KBM-7 (cell line): ENCODE results near the gene CPLANE2.
"Not testable (repeated sequence)": the region's sequence is repeated elsewhere in the genome, so short reads cannot be mapped to it uniquely, and the experiment has no call there.

Experiments used
- DNase-seq: peaks from one replicate; pipeline ENCODE4 v3.0.0-alpha.2; 2015
- in situ Hi-C: fragments of 300-500 bp; cut with MboI; formaldehyde crosslinking; loops from 2 replicates; pipeline ENCODE4 v1.14.3; 2020; ENCODE audit warnings: low sequenced_read_pairs, low pct_unique_long_range_greater_than_20kb, mixed read lengths

CPLANE2 gene

GRCh38 chr1:16233431-16233830, 3.6 kb downstream of the CPLANE2 start:
- DNase-seq, result no peak
- in situ Hi-C loops, result no loop called here

GRCh38 chr1:16232316-16232710, 4.7 kb downstream of the CPLANE2 start:
- in situ Hi-C loops, result no loop called here
- DNase-seq, result no peak

DNA sequence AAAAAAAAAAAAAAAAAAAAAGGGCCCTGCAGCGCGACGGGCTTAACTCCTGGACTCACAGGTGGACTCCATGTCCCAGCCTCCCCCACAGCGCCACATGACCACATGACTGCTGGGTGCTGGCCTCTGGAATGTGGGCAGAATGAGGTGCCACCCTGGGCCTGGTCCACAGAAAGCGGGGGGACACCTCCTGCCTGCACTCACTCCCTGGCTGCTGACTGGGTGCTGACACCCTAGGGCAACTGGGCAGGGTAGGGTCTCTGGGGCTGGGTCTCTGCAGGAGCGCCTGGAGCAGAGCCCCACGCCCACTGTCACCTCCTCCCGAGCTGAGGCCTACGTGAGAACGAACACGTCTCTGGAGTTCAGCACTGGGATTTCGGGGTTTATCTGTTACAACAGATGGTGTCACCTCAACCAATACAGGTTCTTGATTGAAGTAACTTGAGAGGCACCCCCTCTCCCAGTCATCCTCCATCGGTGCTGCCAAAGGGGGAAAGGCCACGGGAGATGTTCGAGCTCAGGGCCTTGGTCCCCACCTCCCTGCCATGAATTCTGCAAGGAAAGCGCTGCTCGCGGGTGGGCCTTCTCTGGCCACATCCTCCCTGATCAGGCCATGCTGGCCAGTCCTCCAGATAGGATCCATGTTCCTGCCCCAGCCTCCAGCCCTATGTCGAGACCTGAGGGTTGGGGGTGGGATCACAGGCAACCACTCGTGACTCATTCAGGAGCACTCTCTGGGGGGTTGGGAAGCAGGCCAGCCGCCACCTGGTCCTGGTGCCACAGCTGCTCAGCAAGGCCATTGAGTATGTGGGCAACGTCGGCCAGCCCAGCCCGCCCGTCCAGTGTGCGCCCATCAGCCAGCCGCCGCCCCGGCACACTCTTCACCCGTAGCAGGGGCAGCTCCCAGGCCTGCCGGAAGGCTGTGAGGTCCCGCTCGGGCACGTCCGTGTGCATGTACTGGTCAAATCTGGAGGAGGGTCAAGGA, 5.4 kb downstream of the CPLANE2 start:
- no peak for DNase-seq
- in situ Hi-C loops, result no loop called here

- no peak for DNase-seq
- in situ Hi-C loops, result no loop called here
Observed at GRCh38 chr1:16230744-16231143, 6.2 kb downstream of the CPLANE2 start.

DNA sequence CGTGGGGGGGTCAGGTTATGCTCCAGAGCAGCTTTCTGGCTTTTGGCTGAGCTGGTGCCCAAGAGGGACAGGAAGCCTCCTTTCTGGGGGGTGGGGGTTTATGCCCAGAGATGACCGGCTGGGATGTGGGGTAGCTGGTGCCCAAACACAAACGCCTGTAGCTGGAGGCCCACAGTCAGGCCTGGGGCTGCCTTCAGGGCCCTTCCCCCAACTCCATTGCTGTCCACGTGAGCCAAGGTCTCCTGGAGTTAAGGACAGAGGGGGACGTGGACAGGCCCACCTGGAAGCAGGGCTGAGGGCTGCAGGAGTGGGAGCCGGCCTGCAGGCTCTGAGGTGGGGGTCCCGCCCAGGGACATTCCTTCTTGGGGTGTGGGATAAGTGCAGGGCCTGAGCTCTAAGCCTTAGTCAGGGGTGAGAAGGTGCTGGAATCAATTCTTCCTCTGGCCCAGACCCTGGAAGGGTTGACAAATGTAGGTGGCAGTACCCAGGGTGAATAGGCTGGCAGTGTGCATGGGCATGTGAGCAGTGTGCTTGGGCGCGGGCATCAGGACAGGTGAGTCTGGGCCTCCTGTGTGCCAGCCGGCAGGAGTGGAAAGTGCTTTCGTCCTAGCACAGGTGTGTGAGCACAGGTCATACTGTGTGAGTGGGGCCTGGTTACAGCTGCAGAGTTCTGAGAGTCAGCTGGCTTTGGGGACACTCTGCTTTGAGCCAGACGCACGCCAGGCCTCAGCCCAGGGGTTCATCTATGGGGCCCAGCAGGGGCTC, 6.8 kb downstream of the CPLANE2 start:
- no peak for DNase-seq
- in situ Hi-C loops, result no loop called here

- DNase-seq, result no peak
- in situ Hi-C loops, result no loop called here
Observed at GRCh38 chr1:16226490-16227179, 10.3 kb downstream of the CPLANE2 start.

- no peak for DNase-seq
- in situ Hi-C loops, result no loop called here
Observed at GRCh38 chr1:16226129-16226489, 10.9 kb downstream of the CPLANE2 start.

GRCh38 chr1:16224472-16224871, 12.5 kb downstream of the CPLANE2 start:
- no peak for DNase-seq
- in situ Hi-C loops, result no loop called here

- DNase-seq, in situ Hi-C loops: not testable (repeated sequence)
Observed at GRCh38 chr1:16222716-16223115, 14.3 kb downstream of the CPLANE2 start.

DNA sequence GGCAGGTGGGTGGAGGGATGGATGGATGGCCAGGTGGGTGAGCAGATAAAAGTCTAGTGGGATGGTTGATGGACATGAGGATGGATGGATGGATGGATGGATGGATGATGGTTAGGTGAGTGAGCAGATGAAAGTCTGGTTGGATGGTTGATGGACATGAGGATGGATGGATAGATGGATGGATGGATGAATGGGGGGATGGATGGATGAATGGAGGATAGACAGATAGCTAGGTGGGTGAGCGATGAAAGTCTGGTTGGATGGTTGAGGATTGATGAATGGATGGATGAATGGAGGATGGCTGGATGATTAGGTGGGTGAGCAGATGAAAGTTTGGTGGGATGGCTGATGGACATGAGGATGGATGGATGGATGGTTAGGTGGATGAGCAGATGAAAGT, 15.5 kb downstream of the CPLANE2 start:
- DNase-seq, result no peak
- in situ Hi-C loops, result no loop called here

GRCh38 chr1:16219968-16220500, 16.9 kb downstream of the CPLANE2 start:
- DNase-seq, result no peak
- in situ Hi-C loops, result no loop called here

DNA sequence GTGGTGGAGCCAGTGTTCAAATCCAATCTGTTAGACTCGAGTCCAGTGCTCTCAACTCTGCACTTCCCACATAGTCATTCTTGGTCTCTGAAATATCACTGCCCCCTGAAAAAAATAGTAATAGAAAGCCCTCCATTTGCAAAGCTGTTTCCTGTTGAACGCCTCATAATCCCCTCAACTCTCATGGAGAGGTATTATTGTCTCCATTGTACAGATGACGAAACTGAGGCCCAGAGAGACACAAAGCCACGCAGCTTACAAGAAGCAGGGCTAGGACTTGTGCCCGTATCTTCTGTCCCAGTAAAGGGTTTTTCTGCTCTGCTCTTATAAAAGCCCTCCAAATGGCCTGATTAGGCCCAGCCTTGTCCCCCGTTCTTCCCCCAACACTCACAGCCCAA, 18.3 kb downstream of the CPLANE2 start:
- in situ Hi-C loops, result no loop called here
- DNase-seq, result no peak

- in situ Hi-C loops, result no loop called here
- no peak for DNase-seq
Observed at GRCh38 chr1:16218014-16218673, 18.8 kb downstream of the CPLANE2 start.

- DNase-seq, result peak; percentile 86
- in situ Hi-C loops, result no loop called here
Observed at GRCh38 chr1:16217061-16217785, 19.8 kb downstream of the CPLANE2 start.

- DNase-seq, result no peak
- in situ Hi-C loops, result no loop called here
Observed at GRCh38 chr1:16215882-16216753, 20.9 kb downstream of the CPLANE2 start.

DNA sequence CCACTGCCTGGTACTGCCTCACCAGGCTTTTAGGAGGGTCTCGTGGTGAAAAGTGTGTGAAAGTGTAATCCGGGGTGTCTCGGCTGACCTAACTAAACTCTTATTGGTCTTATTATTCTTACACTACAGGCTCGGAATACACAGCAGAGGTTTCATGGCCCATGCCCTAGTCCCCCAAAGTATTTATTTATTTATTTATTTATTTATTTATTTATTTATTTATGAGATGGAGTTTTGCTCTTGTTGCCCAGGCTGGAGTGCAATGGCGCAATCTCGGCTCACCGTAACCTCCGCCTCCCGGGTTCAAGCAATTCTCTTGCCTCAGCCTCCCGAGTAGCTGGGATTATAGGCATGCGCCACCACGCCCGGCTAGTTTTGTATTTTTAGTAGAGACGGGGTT, 21.7 kb downstream of the CPLANE2 start:
- in situ Hi-C loops, result not testable (repeated sequence)

GRCh38 chr1:16213544-16213943, 23.4 kb downstream of the CPLANE2 start:
- in situ Hi-C loops, DNase-seq: not testable (repeated sequence)

More for the DNA sequence above, 21.7 kb downstream of the CPLANE2 start:
- not testable (repeated sequence) for DNase-seq
